ENCODE measurements around the gene EPHB1.

Gene EPHB1

GRCh38 chr3:135272026-135272669, 477.1 kb downstream of the EPHB1 start:
- TF ChIP-seq POLR2AphosphoS5 (IDR thresholded peaks at IDR 0.05; ENCODE audit: low read depth) (no peak), GABPA (IDR thresholded peaks at IDR 0.05; ENCODE audit: low read depth) (no peak), REST (IDR thresholded peaks at IDR 0.05; ENCODE audit: insufficient replicate concordance, low read depth) (no peak), SPI1 (IDR thresholded peaks at IDR 0.05; ENCODE audit: borderline replicate concordance, low read depth) (no peak), CTCF (IDR thresholded peaks at IDR 0.05; ENCODE audit: insufficient read depth, low read length) (no peak)
- H3K27me3 ChIP-seq (ENCODE audit: insufficient read depth, poor library complexity, severe bottlenecking) = no peaks in the 10 kb centered on the region
- no peak for DNase-seq (ENCODE audit: low read depth in 1 of 2, low spot score in 1 of 2)
- H3K27ac ChIP-seq (replicated peaks) = no peak overlapping the region
- no peak overlapping the region for H3K4me3 ChIP-seq (replicated peaks; ENCODE audit: insufficient read depth, low read length)

- Histone ChIP-seq H3K27me3 (ENCODE audit: insufficient read depth, poor library complexity, severe bottlenecking) (peaks cover 5% of the 10 kb centered on the region), H3K4me3 (replicated peaks; ENCODE audit: insufficient read depth, low read length) (no peak overlapping the region), H3K27ac (replicated peaks) (no peak overlapping the region)
- TF ChIP-seq GABPA (IDR thresholded peaks at IDR 0.05; ENCODE audit: low read depth) (no peak), CTCF (IDR thresholded peaks at IDR 0.05; ENCODE audit: insufficient read depth, low read length) (no peak), POLR2AphosphoS5 (IDR thresholded peaks at IDR 0.05; ENCODE audit: low read depth) (no peak), REST (IDR thresholded peaks at IDR 0.05; ENCODE audit: insufficient replicate concordance, low read depth) (no peak), SPI1 (IDR thresholded peaks at IDR 0.05; ENCODE audit: borderline replicate concordance, low read depth) (no peak)
- no peak for DNase-seq (ENCODE audit: low read depth in 1 of 2, low spot score in 1 of 2)
Measured at GRCh38 chr3:135292162-135292561, 497.1 kb downstream of the EPHB1 start.

- Histone ChIP-seq H3K27me3 (ENCODE audit: insufficient read depth, poor library complexity, severe bottlenecking) (peaks cover 3% of the 10 kb centered on the region), H3K4me3 (replicated peaks; ENCODE audit: insufficient read depth, low read length) (no peak overlapping the region), H3K27ac (replicated peaks) (no peak overlapping the region)
- DNase-seq (ENCODE audit: low read depth in 1 of 2, low spot score in 1 of 2) = no peak
- no peak for TF ChIP-seq REST (IDR thresholded peaks at IDR 0.05; ENCODE audit: insufficient replicate concordance, low read depth)
- TF ChIP-seq CTCF (IDR thresholded peaks at IDR 0.05; ENCODE audit: insufficient read depth, low read length) = no peak
- TF ChIP-seq GABPA (IDR thresholded peaks at IDR 0.05; ENCODE audit: low read depth) = no peak
- TF ChIP-seq SPI1 (IDR thresholded peaks at IDR 0.05; ENCODE audit: borderline replicate concordance, low read depth) = no peak
- TF ChIP-seq POLR2AphosphoS5 (IDR thresholded peaks at IDR 0.05; ENCODE audit: low read depth) = no peak
Measured at GRCh38 chr3:135301670-135302069, 506.6 kb downstream of the EPHB1 start.
